HT-29 (cell line): ENCODE measurements around the gene SAA2. TPM values are rescaled to one million over a fixed set of nuclear protein-coding genes. Genes with fewer than 3 reads are reported as not detected.
"Not testable (repeated sequence)": the region's sequence is repeated elsewhere in the genome, so short reads cannot be mapped to it uniquely, and the experiment has no call there.

Experiments
- DNase-seq: peaks from one replicate; pipeline ENCODE4 v3.0.0-alpha.2; 2015; ENCODE audit warnings: low spot score
- total RNA-seq: library from RNA; depleted of rRNA; stranded (reverse); fragments of >200 nt; shearing (Covaris generic); gene quantifications from 2 replicates; pipeline ENCODE4 v1.2.3, GENCODE V29; 2014; rRNA removed

The SAA2 gene
- not detected in 2 replicates for total RNA-seq

DNA sequence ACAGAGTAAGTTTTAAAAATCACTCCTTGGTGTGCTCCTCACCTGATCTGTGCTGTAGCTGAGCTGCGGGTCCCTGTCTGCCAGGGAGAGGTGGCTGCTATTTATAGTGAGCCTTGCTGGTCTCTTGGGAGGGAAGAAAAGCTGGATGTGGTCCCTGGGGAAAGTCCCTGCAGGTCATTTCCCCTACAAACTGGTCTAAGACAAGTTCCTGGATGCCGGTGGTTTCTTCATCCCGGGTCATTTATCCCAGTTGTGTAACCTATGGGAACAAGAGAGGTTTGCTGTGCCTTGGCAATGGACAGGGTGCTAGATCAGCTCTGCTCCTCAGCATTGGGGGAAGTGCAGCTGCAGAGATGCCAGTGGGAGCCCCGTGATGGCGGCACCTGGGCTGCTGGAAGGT is at the start of gene SAA2:
TSS of gene SAA2 (minus strand) at position 108 of the 400 bp plus-strand sequence. CDS start 657 bp downstream, outside the sequence.
- DNase-seq, result no peak

DNA sequence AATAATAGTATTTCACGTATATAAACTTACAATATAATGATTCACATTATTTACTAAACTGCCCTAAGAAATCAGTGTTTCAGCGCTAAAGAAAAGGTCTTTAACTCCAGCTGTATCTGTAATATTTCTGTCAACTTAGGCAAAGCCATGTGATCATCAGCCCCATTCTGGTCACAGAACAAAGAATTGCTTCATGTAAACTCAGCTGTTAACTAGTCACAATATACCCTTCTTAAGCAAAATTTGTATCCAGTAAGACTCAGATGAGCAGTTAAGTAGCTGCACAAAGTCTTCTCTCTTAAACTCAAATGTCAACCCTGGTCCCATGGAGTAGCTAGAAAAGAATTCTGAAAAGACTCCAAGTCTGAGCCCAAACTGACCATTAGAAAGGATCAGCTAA is 46.8 kb upstream of the SAA2 start:
- no peak for DNase-seq

- DNase-seq, result no peak
Measured at GRCh38 chr11:18294862-18295261, 46.4 kb upstream of the SAA2 start.

GRCh38 chr11:18288911-18289310 is 40.4 kb upstream of the SAA2 start:
- no peak for DNase-seq

DNA sequence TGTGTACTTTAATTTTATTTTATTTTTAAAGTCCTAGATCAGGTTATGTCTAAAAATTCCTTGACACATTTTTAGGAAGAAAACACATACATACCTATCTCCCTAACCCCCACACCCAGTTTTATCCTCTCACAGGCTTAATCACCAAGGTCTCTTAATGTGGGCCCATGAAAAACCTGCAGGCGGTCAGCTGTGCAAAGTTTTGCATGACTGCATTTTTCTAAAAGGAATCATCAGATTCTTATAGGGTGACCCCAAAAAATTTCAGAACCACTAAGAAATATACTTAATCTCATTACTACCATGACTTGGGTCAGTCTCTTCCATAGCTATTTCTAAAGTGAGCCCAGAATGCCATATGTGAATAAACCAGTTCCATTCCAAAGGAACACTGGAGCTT is 37.4 kb upstream of the SAA2 start:
- no peak for DNase-seq

- no peak for DNase-seq
Measured at GRCh38 chr11:18282626-18283025, 34.2 kb upstream of the SAA2 start.

GRCh38 chr11:18280438-18281045 is 32.1 kb upstream of the SAA2 start:
- no peak for DNase-seq

DNA sequence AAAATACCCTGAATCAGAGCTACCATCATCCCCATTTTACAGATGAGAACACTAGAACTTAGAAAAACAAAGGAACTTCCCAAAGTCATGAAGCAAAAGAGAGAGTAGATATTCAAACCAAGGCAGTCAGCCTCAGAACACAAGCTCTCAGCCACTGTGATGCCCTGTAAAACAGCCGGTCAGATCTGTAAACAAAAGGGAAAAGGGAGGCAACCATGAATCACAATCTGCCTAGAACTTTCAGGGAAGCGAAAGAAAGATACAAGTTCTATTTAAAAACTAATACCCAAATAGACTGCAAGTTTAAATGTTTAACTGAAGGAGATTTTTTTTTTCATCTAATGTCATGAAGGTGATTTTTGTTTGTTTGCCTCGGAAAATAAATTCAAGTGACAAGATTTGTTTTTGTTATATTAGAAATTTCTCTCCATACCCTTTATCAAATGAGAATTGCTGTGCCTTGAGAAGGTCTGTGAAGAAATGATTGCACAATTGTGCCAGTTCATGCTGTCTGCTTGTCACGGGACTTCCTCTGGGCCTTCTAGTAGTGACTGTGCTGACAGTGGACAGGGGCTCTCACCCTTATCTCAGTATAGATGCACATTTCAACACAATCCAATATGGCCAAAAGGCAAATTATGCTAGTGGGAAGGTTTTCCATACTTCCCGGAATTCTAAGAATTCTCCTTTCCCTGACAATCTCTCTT is 29.2 kb upstream of the SAA2 start:
- DNase-seq, result no peak

DNA sequence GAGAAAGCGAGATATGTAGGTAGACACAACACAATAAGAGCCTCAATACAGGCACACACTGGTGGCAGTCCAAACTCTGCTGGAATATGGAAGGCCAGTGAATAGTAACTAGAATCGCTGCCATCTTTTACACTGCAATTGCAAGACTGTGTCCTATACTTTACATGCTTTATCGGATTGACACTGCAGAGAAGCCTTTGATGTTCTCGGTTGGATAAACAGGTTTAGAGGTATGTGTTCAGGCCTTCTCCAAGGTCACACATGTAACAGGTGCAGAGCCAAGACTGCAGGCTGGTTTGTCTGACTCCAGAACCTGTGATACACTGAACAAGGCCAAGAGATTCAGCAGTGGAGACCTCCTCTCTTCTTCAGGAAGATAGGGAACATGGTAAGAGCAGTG is 22.7 kb upstream of the SAA2 start:
- no peak for DNase-seq

DNA sequence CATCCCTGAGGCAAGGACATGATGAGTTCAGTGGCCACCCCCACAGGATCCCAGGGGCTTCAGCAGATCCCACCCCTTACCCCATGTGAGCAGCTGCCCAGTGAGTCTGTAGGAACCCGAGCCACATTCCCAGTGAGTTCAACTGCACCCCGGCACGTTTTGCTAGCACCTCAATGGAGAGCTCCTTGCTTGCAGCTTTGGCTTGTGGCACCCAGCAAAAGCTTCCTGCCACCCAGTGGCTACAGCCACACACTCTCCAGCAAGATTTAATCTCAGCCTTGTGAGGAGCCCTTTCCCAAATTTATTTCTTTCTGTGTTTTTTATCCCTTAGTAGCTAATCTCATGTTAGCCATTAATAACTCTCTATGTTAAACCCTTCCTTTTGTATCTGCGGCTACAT is 21.6 kb upstream of the SAA2 start:
- no peak for DNase-seq

- DNase-seq, result not testable (repeated sequence)
Measured at GRCh38 chr11:18269252-18269651, 20.8 kb upstream of the SAA2 start.

DNA sequence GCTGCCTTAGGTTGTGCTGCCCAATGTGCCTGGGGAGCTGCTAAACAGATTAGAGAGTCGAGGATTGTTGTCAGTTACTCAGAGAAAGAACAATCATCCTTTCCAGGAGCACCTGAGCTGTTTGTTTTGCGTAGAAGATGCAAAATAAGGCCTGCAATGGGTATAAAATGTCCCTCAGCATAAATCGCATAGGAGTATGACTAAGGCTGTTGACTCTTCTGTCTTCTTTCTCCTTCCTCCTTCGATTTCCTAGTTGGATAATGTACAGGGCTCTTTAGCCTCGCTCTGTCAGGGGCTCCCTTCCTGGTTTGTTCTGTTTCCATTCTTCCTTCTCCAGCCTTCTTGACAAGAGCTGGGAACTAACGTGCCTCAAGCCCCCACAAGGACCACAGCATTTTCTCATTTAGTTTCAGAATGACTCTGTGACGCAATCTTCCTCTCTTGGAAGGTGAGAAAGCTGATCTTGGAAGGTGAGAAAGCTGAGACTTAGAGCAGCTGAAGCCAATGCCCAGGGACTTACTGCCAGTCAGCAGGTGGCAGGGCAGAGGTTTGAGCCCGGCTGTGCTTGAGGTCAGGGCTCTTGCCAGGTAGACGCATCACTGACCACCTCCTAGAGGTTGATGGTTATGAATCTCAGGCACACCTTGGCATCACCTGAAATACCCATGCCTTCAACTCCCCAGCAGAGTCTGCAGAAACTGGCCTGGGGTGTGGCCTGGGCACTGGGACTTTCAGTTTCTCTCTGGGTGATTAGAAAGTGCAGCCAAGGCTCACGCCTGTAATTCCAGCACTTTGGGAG is 19.1 kb upstream of the SAA2 start:
- not testable (repeated sequence) for DNase-seq

GRCh38 chr11:18265949-18266348 is 17.5 kb upstream of the SAA2 start, which contains the start of gene SAA1:
Gene SAA1, plus strand, starts transcription at chr11:18266264. Its CDS starts 624 bp downstream, at chr11:18266888.
- DNase-seq, result no peak

DNA sequence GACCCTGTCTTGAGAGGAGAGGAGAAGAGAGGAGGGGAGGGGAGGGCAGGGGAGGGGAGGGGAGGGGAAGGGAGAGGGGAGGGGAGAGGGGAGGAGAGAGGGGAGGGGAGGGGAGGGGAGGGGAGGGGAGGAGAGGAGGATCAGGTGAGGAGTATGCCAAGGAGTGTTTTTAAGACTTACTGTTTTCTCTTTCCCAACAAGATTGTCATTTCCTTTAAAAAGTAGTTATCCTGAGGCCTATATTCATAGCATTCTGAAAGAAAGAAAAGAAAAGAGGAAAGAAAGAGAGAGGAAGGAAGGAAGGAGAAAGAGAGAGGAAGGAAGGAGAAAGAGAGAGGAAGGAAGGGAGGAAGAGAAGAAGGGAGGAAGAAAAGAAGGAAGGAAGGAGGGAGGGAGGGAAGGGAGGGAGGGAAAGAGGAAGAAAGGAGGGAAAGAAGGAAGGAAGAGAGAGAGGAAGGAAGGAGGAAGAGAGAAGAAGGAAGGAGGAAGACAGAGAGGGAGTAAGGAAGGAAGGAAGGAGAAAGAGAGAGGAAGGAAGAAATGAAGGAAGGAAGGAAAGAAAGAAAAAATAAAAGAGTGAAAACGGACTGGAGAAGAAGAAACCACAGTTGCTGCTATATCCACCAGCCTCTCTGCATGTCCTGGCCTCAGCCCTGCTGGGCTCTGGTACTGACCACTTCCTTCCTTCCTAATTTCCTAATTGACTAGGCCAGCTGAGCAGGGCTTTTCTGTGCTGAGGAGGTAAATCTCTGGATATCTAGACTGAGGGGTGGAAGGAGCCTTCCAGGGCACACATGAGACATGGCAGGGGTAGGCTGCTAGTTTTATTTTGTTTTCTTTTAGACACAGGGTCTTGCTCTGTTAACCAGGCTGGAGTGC is 16.4 kb upstream of the SAA2 start:
- no peak for DNase-seq

- DNase-seq, result no peak
Measured at GRCh38 chr11:18264035-18264434, 15.6 kb upstream of the SAA2 start.

GRCh38 chr11:18262681-18263350 is 14.3 kb upstream of the SAA2 start:
- not testable (repeated sequence) for DNase-seq

DNA sequence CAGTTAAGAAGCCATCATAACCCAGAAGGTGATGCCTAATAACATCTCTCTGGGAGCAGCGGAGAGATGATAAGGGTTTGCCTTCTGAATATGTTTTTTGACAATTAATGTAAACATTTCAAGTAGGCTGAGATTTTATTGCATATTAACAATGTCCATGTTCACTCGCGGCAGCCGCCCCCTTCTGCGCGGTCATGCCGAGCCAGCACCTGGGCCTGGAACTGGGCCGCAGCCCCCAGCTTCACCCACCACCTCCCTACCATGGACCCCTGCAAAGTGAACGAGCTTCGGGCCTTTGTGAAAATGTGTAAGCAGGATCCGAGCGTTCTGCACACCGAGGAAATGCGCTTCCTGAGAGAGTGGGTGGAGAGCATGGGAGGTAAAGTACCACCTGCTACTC is 13.3 kb upstream of the SAA2 start:
- DNase-seq, result no peak

GRCh38 chr11:18259259-18259658 is 10.8 kb upstream of the SAA2 start:
- no peak for DNase-seq

DNA sequence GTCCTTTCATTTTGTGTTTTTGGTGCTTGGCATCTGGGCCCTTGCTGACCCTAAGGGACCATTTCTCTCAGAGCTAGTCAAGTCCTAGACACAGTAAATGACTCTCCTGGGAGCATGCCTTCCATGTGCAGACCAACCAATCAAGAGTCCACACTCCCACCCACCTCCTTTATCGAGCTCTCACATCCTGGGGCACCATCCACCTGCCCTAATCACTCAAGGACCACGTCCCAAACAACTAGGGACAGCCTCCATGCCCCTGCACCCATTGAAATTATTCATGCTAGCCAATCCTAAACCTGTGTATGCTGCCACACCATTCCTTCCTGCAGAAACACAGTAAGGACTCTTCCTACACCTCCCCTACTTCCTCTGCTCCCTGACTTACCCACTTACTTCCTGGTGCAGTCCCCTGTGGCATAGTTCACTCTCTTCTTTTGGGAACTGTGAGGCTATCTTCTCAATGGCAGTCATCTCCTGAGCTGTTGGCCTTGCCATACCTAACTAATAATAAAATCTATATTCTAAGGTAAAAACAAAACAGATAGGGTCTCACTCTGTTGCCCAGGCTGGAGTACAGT is 6.4 kb upstream of the SAA2 start:
- DNase-seq, result no peak

DNA sequence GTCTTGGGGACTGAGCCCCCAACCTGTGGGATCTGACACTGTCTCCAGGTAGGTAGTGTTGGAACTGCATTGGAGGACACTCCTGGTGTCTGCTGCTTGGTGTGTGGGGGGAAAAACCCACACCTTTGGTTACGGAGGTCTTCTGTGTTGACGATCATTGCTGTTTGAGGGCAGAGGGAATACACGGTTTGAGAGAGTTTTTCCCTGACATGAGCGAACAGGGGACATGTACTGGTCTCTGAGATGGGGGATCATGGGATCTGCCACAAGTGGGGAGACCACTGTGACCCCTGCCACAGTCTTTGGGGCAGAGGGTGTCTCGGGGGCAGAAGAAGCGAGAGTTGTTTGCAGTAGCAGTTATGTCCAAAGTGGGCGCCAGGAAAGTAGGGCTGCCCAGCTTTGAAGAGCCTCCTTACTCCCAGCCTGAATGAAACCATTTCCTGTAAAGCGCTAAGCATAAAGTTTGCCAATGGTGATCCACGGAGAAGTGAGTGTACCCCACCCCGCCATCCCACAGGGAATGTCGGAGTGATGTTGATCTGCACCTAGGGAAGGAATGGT is 5.4 kb upstream of the SAA2 start:
- no peak for DNase-seq
